Head of caudate nucleus (tissue), 42 donors: ENCODE measurements around the gene ANKRD33B.
"Not testable (repeated sequence)": the region's sequence is repeated elsewhere in the genome, so short reads cannot be mapped to it uniquely, and the experiment has no call there.

ENCODE experiments used
- DNase-seq, 42 donors: peaks; one replicate each; pipeline versions ENCODE4 v3.0.0 to v3.0.0-alpha.2; 2020 to 2021; ENCODE audit warnings: mixed read lengths in 7 of 42
- intact Hi-C: fragments of 100-400 bp; cut with DNase I; formaldehyde crosslinking; loops from one replicate; pipeline ENCODE4 v1.15.0; 2022

The ANKRD33B gene

DNA sequence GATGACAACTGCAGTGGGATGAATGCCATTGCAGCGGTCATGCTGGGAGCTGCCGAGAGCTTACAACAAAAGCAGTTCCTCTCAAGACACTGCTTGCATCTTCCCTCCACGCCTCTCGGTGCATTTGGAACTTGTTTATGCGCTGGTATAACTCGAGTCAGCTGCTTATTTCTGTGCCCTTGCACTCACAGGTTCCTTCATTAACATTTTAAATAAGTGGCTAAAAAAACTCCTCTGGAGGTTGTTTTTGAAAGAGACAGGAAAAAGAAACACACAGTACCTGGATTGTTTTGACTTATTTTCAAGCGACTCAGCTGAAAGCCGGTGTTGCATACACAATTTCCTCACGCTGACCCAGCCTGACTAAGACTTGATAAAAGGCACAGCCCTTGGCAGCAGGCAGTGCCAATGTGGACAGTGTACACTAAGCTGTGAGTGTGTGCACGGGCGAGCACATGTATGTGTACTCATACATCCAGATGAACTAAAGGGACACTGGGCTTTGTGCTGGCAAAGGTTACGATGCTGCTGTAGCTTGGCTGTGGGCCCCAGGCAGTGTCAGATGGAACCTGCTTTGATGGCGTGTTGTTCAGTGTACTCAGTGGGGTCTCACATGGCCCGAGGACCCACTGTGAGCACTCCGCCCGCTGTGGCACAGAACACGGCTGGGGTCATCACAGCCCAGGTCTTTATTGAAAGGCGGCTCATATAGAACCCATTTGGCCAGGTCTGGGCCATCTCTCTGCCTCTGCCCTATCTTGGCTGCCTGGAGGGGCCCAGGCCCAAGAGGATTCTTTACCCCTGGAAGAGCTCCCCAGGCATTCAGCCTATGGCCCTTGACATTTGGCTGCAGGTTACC, 92.3 kb downstream of the ANKRD33B start:
- no peak for DNase-seq
- intact Hi-C loops: no loop called here

DNA sequence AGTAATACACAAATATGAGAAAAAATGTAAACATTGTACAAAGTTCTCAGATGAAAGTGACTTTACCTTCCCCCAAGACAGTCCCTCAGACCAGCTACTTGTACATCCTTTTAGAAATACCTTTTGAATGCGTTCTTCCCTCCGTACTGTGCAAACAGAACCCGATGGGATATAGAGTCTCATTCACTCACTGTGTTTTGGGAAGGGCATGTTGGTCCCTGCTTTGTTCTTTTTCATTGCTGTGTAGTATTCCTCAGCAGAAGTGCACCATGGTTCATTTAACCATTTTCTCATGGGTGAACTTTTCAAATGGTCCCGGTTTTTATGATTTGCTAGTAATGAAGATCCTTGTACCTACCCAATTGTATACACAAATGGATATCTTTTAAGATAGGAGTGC, 94.4 kb downstream of the ANKRD33B start:
- intact Hi-C loops: no loop called here
- no peak for DNase-seq

DNA sequence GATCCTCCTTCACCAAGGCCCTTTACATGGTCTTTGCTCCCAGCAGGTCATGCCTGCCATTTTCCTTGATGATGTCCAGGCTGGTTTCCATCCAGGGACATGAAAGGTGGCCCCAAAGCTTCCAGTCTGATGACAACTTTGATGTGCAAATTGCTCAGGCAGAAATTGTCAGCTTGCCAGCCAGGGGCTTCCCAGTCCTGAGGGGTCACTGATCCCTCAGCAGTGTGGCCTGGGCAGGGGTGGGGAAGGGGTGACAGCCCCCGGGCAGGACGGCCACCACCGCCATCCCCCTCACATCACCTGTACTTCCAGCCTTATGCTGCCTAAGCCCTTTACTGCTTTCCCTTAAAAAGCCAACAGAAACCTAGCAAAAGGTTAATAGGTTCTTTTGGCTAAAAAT, 96.3 kb downstream of the ANKRD33B start:
- intact Hi-C loops: no loop called here
- DNase-seq: no peak

- DNase-seq: peak in 2 of 42 donors; percentile 23 to 32
- intact Hi-C loops: no loop called here
Observed at GRCh38 chr5:10660720-10661387, 97.0 kb downstream of the ANKRD33B start.

DNA sequence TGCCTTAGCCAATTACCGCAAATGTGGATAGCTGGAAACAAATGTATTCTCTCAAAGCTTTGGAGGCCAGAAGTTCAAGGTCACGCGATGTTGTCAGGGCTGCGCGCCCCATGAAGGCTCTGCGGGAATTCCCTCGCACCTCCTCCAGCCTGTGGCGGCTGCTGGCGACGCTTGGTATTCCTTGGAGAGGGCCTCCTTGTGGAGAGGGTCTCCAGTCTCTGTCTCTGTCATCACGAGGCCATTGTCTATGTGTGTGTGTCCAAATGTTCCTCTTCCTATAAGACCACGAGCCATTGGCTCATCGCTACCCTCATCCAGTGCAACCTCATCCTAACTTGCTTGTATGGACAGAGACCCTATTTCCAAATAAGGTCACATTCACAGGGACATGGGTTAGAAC, 97.5 kb downstream of the ANKRD33B start:
- DNase-seq: no peak
- intact Hi-C loops: no loop called here

DNA sequence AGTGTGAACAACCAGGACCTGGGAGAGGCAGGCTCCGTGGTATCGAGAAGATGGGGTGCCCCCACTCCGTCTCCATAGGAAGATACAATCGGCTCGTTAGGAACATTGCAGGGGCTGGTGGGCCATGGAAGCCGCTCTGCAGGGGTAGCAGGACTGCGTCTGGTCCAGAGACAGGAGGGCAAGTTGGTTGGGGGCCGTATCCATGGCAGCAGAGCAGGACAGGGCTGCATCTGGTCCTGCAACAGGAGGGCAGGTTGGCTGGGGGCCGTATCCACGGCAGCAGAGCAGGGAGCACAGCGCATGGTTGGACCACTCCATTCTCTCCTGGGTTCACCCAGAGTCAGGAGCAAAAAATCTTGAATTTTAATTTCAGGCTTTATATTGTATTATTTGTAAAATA, 98.2 kb downstream of the ANKRD33B start:
- DNase-seq: peak in 1 of 42 donors; percentile 32
- intact Hi-C loops: no loop called here

- peak in 3 of 42 donors; percentile 6 to 37 (median 11) for DNase-seq
- intact Hi-C loops: no loop called here
Observed at GRCh38 chr5:10662661-10663488, 99.0 kb downstream of the ANKRD33B start.

DNA sequence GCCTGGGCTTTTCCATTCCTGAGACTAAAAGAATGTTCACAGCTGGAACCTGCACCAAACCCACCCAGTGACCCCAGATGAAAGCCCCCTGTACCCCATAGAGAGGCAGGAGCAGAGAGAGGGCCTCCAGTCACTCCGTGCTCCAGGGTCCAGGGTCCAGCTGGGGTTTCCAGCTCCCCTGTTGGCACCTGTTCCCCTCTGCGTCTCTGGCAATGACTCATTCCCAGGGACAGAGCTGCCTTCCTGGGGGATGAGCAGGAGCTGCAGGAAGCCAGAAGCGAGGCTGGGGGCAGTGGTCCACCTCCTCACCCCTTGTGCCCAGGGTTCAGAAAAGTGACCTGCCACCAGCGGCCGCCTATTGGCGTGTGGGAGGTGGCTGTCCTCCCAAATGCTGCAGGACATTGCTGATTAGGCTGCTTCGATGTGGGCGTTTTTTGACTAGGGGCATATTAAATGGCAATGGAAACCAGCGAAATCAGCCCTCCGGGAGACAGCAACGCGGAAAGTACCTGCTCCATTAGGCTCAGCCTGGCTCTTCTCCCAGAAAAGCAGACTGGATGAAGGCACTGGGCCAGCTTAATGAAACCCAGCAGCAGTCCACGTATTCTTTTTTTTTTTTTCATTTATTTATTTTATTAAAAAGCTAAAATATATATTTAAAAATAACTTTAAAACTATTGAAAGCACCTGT, 99.8 kb downstream of the ANKRD33B start:
- peak in 3 of 42 donors; percentile 11 to 43 (median 24) for DNase-seq
- intact Hi-C loops: no loop called here

- DNase-seq: peak in 1 of 42 donors; percentile 12
- intact Hi-C loops: not testable (repeated sequence)
Observed at GRCh38 chr5:10664180-10664769, 100.4 kb downstream of the ANKRD33B start.

GRCh38 chr5:10665799-10666198, 101.9 kb downstream of the ANKRD33B start:
- intact Hi-C loops: no loop called here
- DNase-seq: peak in 3 of 42 donors; percentile 4 to 16 (median 7)

- intact Hi-C loops: no loop called here
- peak in 2 of 42 donors; percentile 5 to 16 for DNase-seq
Observed at GRCh38 chr5:10666531-10667299, 102.8 kb downstream of the ANKRD33B start.

GRCh38 chr5:10667431-10668057, 103.7 kb downstream of the ANKRD33B start:
- DNase-seq: peak in 1 of 42 donors; percentile 33
- intact Hi-C loops: no loop called here

- intact Hi-C loops: no loop called here
- DNase-seq: peak in 1 of 42 donors; percentile 13
Observed at GRCh38 chr5:10668697-10669096, 104.8 kb downstream of the ANKRD33B start.

DNA sequence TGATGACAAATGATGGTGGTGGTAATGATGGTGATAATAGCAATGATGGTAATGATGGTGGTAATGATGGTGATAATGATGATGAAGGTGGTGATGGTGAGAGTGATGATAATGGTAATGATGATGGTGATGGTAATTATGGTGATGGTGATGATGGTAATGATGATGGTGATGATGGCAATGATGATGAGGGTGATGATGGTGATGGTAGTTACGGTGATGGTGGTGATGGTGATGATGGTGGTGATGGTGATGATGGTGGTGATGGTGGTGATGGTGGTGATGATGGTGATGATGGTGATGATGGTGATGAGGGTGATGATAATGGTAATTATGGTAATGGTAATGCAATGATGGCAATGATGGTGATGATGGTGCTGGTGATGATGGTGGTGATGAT, 106.1 kb downstream of the ANKRD33B start:
- no peak for DNase-seq
- intact Hi-C loops: no loop called here

- intact Hi-C loops: no loop called here
- DNase-seq: peak in 2 of 42 donors; percentile 5 to 27
Observed at GRCh38 chr5:10671041-10672008, 107.5 kb downstream of the ANKRD33B start.
